ENCODE measurements around the gene HBZ.
"Not testable (repeated sequence)": the region's sequence is repeated elsewhere in the genome, so short reads cannot be mapped to it uniquely, and the experiment has no call there.

DNA sequence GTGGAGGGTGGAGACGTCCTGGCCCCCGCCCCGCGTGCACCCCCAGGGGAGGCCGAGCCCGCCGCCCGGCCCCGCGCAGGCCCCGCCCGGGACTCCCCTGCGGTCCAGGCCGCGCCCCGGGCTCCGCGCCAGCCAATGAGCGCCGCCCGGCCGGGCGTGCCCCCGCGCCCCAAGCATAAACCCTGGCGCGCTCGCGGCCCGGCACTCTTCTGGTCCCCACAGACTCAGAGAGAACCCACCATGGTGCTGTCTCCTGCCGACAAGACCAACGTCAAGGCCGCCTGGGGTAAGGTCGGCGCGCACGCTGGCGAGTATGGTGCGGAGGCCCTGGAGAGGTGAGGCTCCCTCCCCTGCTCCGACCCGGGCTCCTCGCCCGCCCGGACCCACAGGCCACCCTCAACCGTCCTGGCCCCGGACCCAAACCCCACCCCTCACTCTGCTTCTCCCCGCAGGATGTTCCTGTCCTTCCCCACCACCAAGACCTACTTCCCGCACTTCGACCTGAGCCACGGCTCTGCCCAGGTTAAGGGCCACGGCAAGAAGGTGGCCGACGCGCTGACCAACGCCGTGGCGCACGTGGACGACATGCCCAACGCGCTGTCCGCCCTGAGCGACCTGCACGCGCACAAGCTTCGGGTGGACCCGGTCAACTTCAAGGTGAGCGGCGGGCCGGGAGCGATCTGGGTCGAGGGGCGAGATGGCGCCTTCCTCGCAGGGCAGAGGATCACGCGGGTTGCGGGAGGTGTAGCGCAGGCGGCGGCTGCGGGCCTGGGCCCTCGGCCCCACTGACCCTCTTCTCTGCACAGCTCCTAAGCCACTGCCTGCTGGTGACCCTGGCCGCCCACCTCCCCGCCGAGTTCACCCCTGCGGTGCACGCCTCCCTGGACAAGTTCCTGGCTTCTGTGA lies 24.3 kb downstream of the HBZ start, which contains the start of gene HBA1:
- not testable (repeated sequence) for TF ChIP-seq OSR1 (CRISPR knock-in tag; IDR thresholded peaks at IDR 0.05); CSDC2 (CRISPR knock-in tag; IDR thresholded peaks at IDR 0.05); ISL1 (CRISPR knock-in tag; IDR thresholded peaks at IDR 0.05); ZNF565 (CRISPR knock-in tag; conservative IDR thresholded peaks at IDR 0.05; ENCODE audit: low read depth); PATZ1 (CRISPR knock-in tag; IDR thresholded peaks at IDR 0.05; ENCODE audit: borderline replicate concordance); RARB (CRISPR knock-in tag; IDR thresholded peaks at IDR 0.05); GLIS3 (CRISPR knock-in tag; IDR thresholded peaks at IDR 0.05)

Data from SK-N-SH treated with all-trans-retinoic acid at 6 μM for 48 hours (cell line).